Gastrocnemius medialis (tissue), 4 donors: ENCODE measurements around the gene CYP4A22.
"Not testable (repeated sequence)": the region's sequence is repeated elsewhere in the genome, so short reads cannot be mapped to it uniquely, and the experiment has no call there.

Experiments
- CTCF ChIP-seq, 5 experiments: fragments of 450-650 bp in 3 of 5; fragments of 200-600 bp in 2 of 5; sonication (generic) in 2 of 5; IDR thresholded peaks in 4 of 5; conservative IDR thresholded peaks in 1 of 5; 1 replicate in 4 of 5; 2 replicates in 1 of 5; pipeline ENCODE4 v1.5.1; 2016 to 2019; ENCODE audit warnings: antibody characterized with exemption in 5 of 5, mild to moderate bottlenecking in 3 of 5, moderate library complexity in 3 of 5
- POLR2A ChIP-seq, 2 donors: fragments of 450-650 bp; IDR thresholded peaks; one replicate each; pipeline ENCODE4 v1.6.1; 2017; ENCODE audit warnings: antibody characterized with exemption in 2 of 2, mild to moderate bottlenecking in 2 of 2, moderate library complexity in 2 of 2

GRCh38 chr1:47128854-47129253 is 8.4 kb upstream of the CYP4A22 start:
- not testable (repeated sequence) for TF ChIP-seq POLR2A (IDR thresholded peaks at IDR 0.05); CTCF (IDR thresholded peaks at IDR 0.05 in 4 of 5, conservative IDR thresholded peaks at IDR 0.05 in 1 of 5)
